Measurements from ENCODE around the gene BCR.

GRCh38 chr22:23267226-23268043 is 87.1 kb downstream of the BCR start:
- TF ChIP-seq POLR2AphosphoS5 (IDR thresholded peaks at IDR 0.05; ENCODE audit: low read depth) (no peak), CTCF (IDR thresholded peaks at IDR 0.05; ENCODE audit: insufficient read depth, low read length) (no peak), REST (IDR thresholded peaks at IDR 0.05; ENCODE audit: insufficient replicate concordance, low read depth) (no peak), SPI1 (IDR thresholded peaks at IDR 0.05; ENCODE audit: borderline replicate concordance, low read depth) (no peak)
